Muscle layer of colon (tissue), 2 donors: ENCODE results near the gene DHRSX.
"Not testable (repeated sequence)": the region's sequence is repeated elsewhere in the genome, so short reads cannot be mapped to it uniquely, and the experiment has no call there.

Experiments
- H3K27ac ChIP-seq: one replicate; pipeline ENCODE4 v1.7.0; 2013; ENCODE audit warnings: low read depth, mild to moderate bottlenecking, low read length, moderate library complexity
- H3K27me3 ChIP-seq, 2 donors: one replicate each; pipeline ENCODE4 v1.7.0; 2013; ENCODE audit warnings: low read length in 2 of 2, mild to moderate bottlenecking in 2 of 2; ENCODE audit not compliant: insufficient read depth in 2 of 2, control insufficient read depth in 1 of 2
- H3K36me3 ChIP-seq: one replicate; pipeline ENCODE4 v1.7.0; 2013; ENCODE audit warnings: mild to moderate bottlenecking, low read length; ENCODE audit not compliant: insufficient read depth
- H3K4me1 ChIP-seq: one replicate; pipeline ENCODE4 v1.7.0; 2013; ENCODE audit warnings: mild to moderate bottlenecking, low read length; ENCODE audit not compliant: insufficient read depth
- H3K4me3 ChIP-seq, 2 donors: one replicate each; pipeline ENCODE4 v1.7.0; 2013; ENCODE audit warnings: low read length in 2 of 2, low read depth in 1 of 2, mild to moderate bottlenecking in 1 of 2, moderate library complexity in 1 of 2
- H3K9ac ChIP-seq: one replicate; pipeline ENCODE4 v1.7.0; 2013; ENCODE audit warnings: low read length
- H3K9me3 ChIP-seq: one replicate; pipeline ENCODE4 v1.7.0; 2013; ENCODE audit warnings: mild to moderate bottlenecking, low read length
- donor health status: abdominal sarcoma.
- donor health status: Adenocarcinoma of cecum.

The DHRSX gene

GRCh38 chrX:2252331-2253065 lies 248.3 kb downstream of the DHRSX start:
- Histone ChIP-seq H3K4me3 (no peak overlapping the region), H3K4me1 (no peaks in the 10 kb centered on the region), H3K27me3 (no peaks in the 10 kb centered on the region), H3K36me3 (no peaks in the 10 kb centered on the region), H3K9ac (no peak overlapping the region), H3K27ac (no peak overlapping the region), H3K9me3 (no peaks in the 10 kb centered on the region)

DNA sequence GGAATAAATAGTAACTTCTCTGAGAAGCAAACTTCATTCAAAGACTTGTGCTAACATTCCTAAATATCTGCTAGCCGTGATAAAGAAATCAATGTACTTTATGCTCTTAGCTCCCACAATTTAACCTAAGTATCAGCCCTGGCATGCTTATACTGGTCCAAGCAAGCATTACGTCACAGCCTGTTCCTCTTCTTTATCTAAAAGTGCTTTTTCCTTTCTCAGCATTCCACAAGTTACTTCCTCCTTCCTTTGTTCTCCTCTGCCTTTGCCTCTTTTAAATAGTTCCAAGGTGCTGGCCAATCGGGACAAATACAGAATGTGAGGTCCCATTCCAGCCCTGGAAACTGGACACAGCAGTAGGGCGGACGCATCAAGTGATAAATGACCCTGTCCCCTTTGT lies 249.6 kb downstream of the DHRSX start:
- Histone ChIP-seq H3K4me3 (no peak overlapping the region), H3K27ac (no peak overlapping the region), H3K27me3 (no peaks in the 10 kb centered on the region), H3K36me3 (no peaks in the 10 kb centered on the region), H3K9ac (no peak overlapping the region), H3K4me1 (no peaks in the 10 kb centered on the region), H3K9me3 (no peaks in the 10 kb centered on the region)

- no peak overlapping the region for H3K9ac ChIP-seq
- H3K27ac ChIP-seq, result no peak overlapping the region
- H3K4me1 ChIP-seq, result no peaks in the 10 kb centered on the region
- H3K9me3 ChIP-seq, result no peaks in the 10 kb centered on the region
- H3K4me3 ChIP-seq, result no peak overlapping the region
- H3K36me3 ChIP-seq, result no peaks in the 10 kb centered on the region
- no peaks in the 10 kb centered on the region for H3K27me3 ChIP-seq
These were observed 256.8 kb downstream of the DHRSX start for GRCh38 chrX:2243913-2244460.

GRCh38 chrX:2242980-2243379 lies 257.8 kb downstream of the DHRSX start:
- Histone ChIP-seq H3K9ac (no peak overlapping the region), H3K27me3 (no peaks in the 10 kb centered on the region), H3K4me3 (no peak overlapping the region), H3K27ac (no peak overlapping the region), H3K4me1 (no peaks in the 10 kb centered on the region), H3K9me3 (no peaks in the 10 kb centered on the region), H3K36me3 (no peaks in the 10 kb centered on the region)

DNA sequence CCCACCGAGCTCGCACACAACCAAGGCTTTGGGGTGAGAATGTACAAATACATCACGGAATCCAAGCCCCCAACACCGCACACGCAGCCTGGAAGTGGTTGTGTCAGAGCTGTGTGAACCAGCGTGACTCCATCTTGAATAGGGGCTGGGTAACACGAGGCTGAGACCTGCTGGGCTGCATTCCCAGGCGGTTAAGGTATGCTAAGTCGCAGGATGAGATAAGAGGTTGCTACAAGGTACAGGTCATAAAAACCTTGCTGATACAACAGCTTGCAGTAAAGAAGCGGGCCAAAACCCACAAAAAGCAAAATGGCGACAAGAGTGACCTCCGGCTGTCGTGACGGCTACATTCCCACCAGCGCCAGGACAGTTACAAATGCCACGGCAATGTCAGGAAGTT lies 258.4 kb downstream of the DHRSX start:
- Histone ChIP-seq H3K9me3 (no peaks in the 10 kb centered on the region), H3K9ac (no peak overlapping the region), H3K4me3 (no peak overlapping the region), H3K36me3 (no peaks in the 10 kb centered on the region), H3K27ac (no peak overlapping the region), H3K4me1 (no peaks in the 10 kb centered on the region), H3K27me3 (no peaks in the 10 kb centered on the region)

DNA sequence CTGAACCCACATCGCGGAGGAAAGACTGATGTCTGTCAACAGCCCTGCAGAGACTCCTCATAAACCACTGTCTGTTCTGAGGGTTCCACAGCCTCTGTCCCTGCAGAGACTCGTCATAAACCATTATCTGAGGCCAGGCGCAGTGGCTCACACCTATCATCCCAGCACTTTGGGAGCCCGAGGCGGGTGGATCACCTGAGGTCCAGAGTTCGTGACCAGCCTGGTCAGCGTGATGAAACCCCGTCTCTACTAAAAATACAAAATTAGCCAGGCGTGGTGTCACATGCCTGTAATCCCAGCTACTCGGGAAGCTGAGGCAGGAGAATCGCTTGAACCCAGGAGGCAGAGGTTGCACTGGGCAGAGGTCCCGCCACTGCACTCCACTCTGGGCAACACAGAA lies 259.3 kb downstream of the DHRSX start:
- H3K36me3 ChIP-seq, H3K9me3 ChIP-seq, H3K4me3 ChIP-seq, H3K9ac ChIP-seq, H3K27me3 ChIP-seq, H3K4me1 ChIP-seq, H3K27ac ChIP-seq: not testable (repeated sequence)

DNA sequence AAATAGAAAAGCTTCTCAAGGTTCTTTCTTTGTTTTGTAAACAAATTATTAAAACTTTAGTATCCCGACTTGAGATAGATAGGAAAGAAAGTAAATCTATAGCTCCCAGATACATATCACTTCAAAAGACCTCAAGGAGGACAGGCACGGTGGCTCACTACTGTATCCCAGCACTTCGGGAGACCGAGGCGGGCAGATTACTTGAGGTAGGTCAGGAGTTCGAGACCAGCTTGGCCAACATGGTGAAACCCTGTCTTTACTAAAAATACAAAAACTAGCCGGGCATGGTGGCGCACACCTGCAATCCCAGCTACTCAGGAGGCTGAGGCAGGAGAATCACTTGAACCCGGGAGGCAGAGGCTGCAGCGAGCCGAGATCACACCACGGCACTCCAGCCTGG lies 260.0 kb downstream of the DHRSX start:
- H3K9me3 ChIP-seq, H3K4me1 ChIP-seq, H3K27me3 ChIP-seq, H3K4me3 ChIP-seq, H3K9ac ChIP-seq, H3K27ac ChIP-seq, H3K36me3 ChIP-seq: not testable (repeated sequence)

- Histone ChIP-seq H3K27me3 (no peaks in the 10 kb centered on the region), H3K27ac (no peak overlapping the region), H3K4me1 (peaks cover 4% of the 10 kb centered on the region), H3K9me3 (no peaks in the 10 kb centered on the region), H3K4me3 (no peak overlapping the region), H3K9ac (no peak overlapping the region), H3K36me3 (no peaks in the 10 kb centered on the region)
These were observed 262.8 kb downstream of the DHRSX start for GRCh38 chrX:2237976-2238375.

DNA sequence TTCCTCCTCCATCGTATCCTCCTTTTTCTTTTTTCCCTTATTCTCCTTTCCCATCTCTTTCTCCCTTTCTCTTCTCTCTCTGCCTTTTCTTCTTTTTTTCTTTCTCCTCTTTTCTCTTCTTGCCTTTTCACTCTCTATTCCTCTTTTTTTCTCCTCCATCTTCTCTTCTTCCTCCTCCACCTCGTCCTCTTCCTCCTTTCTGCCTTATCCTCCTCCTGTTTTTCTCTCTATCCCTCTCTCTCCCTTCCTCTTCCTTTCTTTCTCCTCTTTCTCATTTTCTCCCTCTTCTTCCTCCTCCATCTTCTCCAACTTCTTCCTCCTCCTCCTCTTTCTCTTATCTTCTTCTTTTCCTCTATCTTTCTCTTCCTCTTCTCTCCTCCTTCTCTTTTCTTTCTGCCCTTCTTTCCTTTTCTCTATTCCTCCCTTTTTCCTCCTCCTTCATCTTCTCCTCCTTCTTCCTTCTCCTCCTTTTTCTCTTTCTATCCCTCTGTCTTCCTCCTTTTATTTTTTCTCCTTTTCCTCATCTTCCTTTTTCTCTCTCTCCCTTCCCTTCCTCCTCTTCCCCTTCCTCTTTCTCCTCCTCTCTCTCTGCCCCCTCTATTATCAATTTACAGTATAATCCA lies 269.1 kb downstream of the DHRSX start:
- peaks cover 6% of the 10 kb centered on the region for H3K36me3 ChIP-seq
- no peak overlapping the region for H3K27ac ChIP-seq
- H3K4me1 ChIP-seq, result peaks cover 4% of the 10 kb centered on the region
- H3K4me3 ChIP-seq, result no peak overlapping the region
- H3K9me3 ChIP-seq, result no peaks in the 10 kb centered on the region
- H3K27me3 ChIP-seq, result no peaks in the 10 kb centered on the region
- H3K9ac ChIP-seq, result no peak overlapping the region

- Histone ChIP-seq H3K36me3 (peaks cover 6% of the 10 kb centered on the region), H3K4me3 (no peak overlapping the region), H3K9me3 (no peaks in the 10 kb centered on the region), H3K27ac (no peak overlapping the region), H3K4me1 (peaks cover 4% of the 10 kb centered on the region), H3K27me3 (no peaks in the 10 kb centered on the region), H3K9ac (no peak overlapping the region)
These were observed 270.3 kb downstream of the DHRSX start for GRCh38 chrX:2230457-2230856.

DNA sequence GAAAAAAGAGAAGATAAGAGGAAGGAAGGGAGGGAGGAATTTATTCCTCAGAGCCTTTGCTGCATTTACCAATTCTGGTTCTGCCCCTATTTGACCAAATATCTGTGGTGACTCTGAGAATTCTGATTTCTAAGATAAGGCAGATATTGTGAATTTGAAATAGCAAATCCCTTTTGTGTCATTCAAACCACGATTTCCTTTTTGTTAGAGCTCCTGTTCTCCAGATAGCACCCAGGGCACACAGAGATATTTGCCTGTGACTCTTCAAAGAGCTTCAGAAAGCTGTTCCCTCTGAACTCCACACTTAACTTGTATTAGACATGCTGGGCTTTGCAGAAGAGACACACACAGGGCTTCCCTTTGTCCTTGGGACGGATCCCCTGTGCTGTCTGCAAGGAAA lies 272.2 kb downstream of the DHRSX start:
- peaks cover 6% of the 10 kb centered on the region for H3K36me3 ChIP-seq
- H3K9ac ChIP-seq, result no peak overlapping the region
- no peaks in the 10 kb centered on the region for H3K27me3 ChIP-seq
- no peak overlapping the region for H3K4me3 ChIP-seq
- no peak overlapping the region for H3K27ac ChIP-seq
- no peaks in the 10 kb centered on the region for H3K9me3 ChIP-seq
- peaks cover 2% of the 10 kb centered on the region for H3K4me1 ChIP-seq
